Activated CD4-positive, alpha-beta T cell treated with anti-CD3 and anti-CD28 coated beads, Interleukin-10, Interleukin-2, amounts not matched to agents 100 ng/mL and 50 ng/mL, durations not matched to agents 16 hours and 8 hours (primary cell): Measurements from ENCODE around the gene LRG1.
A peak's percentile ranks its signal among the peaks of the same experiment; 100 is the strongest.

Experiments
- DNase-seq: peaks from one replicate; pipeline ENCODE4 v3.0.0-alpha.2; 2020

The LRG1 gene

DNA sequence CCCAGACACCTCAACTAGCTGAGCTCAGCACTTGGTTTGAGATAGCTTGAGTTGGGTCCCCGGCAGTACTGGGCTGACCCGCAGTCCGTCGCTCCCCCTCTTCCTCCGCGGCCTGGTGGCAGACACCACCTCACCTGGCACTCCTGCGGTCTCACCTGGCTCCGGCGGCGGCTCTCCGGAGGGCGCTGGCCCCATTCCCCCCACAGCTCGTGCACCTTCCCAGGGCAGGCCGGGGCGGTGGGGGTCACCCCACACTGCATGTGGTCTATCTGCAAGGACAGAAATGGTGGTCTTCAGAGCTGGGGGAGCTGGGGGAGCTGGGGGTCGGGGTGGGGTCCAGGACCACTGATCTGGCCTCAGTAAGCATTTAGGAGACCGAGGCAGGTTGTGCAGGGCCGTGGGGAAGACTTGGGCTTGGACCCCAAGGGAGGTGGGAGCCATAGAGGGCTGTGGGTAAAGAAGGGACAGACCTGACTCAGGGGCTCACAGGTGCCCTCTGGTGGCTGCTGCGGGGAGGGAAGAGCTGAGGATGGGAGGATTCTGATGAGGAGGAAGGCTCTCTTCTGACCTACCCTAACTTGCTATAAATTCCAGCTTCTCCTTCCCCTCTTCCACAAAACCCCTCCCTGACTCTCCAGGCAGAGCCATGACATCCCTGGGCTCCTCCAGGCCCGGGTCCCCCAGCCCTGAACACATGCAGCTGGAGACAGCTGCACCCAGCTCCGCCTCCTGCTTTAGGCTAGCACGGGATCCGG, 14.9 kb downstream of the LRG1 start:
- DNase-seq: peak; percentile 73

DNA sequence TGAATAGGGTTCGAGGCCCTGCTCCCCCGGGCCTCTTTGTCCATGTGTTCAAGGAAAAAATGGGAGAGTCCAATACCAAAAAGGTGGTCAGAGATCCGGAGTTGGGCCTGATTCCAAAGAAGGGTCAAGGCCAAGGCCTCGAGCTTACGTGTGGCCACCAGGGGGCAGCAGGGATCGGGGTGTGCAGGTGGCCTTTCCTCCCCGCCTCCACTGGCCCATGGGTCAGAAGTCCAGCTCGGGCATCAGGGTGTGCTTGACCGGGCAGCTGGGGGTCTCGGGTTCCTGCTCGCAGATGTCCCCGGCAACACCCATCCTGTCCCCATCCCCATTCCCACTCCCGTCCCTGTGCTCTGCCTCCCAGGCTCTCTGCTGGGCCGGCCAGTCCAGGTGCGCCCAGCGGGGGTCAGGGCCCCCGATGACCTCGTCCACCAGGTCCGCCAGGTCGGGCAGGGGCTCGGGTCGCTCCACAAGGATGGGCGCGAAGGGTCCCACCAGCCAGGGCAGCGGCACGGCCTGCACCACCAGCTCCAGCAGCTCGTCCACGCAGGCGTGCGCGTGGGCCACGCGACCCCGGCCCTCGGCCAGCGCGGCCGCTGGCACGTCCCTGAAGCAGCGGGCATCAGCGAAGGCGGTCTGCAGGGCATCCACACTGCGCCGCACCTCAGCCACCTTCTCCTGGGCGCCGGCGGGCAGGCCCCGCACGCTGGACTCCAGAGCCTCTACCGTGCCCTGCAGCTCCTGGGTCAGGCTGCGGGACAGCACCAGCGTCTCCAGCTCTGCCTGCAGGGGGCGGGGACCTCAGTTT, 16.3 kb downstream of the LRG1 start:
- DNase-seq: peak; percentile 31

DNA sequence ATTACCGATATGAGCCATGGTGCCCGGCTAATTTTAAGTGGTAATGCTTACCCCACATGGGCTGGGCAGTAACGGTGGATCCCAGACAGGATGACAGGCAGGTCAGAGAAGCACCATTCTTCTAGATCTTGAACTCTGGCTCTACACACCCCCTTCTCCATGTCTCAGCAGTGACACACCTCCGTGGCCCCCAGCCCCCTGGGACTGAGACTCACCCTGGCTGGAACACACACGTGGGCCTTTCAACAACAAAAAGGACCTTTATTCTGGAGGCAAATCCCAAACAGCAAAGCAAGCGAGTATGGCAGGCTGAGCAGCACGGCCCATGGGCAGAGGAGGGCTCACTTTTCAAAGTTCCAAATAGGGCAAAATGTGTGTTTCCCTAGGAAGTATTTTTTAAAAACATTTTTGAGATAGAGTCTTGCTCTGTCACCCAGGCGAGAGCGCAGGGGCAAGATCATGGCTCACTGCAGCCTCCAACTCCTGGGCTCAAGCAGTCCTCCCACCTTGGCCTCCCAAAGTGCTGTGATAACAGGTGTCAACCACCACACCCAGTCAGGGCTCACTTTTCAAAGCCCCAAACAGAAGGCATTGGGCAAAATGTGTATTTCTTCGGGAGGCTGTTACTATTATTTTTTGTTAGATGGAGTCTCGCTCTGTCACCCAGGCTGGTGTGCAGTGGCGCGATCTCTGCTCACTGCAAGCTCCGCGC, 17.4 kb downstream of the LRG1 start:
- DNase-seq: no peak

DNA sequence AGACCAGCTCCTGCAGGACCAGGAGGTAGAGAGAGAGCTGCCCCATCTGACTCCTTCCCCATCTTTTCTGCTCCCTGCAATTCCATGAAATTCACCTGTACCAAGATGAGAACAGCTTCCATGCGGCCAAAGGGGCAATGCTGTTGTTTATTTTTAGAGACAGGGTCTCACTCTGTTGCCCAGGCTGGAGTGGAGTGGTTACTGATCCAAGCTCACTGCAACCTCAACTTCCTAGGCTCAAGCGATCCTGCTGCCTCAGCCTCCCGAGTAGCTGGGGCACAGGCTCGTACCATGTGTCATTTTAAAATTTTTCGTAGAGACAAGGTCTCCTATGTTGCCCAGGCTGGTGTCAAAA, 18.0 kb downstream of the LRG1 start:
- DNase-seq: no peak

DNA sequence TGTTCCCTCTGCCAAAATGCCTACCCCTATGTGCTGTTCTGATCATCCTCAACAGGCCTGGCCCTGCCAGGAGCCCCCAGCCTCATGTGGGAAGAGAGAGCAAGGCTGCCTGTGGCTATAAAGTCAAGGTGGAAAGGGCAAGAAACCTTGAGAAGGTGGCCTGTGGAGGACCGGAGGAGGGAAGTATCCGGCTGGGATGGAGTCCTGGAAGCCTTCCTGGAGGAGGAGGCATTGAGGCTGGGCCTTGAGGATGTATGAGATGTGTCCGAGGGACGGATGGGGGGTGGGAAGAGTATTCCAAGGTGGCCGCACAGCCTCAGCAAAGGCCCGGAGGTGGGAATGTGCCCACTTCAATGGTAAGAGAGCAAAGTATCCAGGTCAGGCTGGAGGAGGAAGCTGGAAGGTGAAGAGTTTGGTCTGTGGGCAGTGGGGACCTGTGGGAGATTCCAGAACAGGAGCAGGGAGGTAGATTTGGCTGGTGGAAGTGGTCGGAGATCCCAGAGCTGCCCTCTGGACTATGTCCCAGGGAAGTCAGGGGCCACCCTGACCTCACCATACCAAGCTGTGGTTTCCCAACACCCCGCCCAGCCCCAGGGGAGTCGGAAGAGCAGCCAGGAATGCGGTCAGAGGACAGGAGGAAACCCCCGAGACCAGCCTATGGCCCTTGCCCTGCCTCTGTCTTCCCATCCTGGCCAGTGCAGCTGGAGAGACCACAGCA, 18.5 kb downstream of the LRG1 start:
- no peak for DNase-seq

DNA sequence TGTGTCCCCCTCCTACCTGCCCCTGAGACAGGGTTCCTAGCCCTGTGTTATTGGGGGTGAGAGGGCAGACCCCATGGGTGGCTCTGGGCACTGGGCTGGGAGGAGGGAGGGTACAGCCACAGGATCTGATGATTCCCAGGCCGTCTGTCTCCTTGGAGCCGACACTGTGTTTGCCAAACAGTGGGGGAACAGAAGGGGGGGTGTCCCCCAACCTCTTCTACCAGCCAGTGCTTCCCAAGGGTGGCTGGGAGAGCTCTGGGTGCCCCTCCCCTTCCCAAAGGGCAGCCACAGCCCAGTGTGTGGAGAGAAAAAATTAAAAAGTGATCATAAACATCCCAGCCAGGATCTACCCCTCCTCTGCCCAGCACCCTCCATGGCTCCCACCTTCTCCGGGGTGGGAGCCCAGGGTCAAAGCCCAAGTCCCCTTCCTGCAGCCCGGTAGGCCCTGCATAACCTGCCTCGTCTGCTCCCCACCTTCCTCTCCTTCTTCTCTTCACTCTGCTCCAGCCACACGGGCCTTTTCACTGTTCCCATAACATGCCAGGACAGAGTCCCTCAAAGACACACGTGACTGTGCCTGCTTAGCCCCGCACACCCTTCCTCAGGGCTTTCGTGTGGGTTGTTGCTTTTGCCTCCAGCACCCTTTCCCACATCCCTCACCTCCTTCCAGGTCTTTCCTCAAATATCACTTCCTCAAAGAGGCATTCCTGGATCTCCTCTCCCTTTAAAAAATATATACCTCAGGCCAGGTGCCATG, 20.1 kb downstream of the LRG1 start:
- DNase-seq: no peak

DNA sequence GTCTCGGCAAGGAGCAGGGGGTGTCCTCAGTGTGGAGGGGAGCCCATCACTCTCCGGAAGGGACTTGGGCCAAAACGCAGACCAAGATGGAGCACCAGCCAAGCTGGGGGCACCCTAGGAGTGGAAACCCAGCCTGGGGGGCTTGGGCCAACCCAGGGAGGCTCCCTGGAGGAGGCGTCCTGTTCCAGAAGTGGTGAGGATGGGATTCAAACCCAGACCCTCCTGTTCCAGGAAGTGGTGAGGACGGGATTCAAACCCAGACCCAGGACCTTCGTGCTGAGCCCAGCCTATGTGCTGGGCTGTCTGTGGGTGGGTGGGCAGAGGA, 20.7 kb downstream of the LRG1 start:
- DNase-seq: no peak

DNA sequence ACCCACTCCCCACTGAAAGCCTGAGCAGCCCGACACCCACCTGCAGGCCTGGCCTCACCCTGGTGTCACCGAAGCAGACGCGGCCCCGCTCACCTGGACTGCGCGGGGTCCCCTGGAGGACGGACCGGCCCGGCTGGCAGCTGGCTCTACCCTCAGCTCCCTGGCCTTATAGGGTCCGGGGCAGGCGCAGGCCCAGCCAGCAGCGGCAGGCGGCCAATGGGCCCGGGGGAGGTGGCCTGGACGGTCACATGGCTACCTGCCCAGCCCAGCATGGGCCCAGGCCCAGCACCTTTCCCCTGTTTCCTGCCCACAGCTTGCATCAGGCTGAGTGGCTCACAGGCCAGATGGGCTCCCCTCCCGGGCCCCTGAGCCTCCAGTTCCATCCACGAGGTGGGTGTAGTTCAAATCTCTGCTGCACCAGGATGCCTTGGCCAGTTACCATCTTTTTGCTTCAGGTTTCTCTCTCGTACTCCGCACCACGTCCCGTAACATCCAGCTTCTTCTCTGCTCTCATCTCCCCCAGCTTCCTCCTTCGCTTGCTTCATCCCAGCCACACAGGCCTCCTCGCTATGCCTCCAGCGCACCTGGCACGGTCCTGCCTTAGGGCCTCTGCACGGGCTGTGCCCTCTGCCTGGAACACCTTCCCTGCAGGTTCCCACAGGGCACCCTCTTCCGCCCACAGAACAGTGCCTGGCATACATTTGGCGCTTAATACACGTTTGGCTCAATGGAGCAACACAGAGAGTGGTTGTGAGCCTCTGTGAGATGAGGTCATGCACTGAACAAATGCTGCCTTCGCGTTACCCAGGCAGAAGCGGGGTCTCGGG, 21.3 kb downstream of the LRG1 start, which contains the start of gene PLIN4:
Gene PLIN4 (minus strand): TSS at position 142 of the 827 bp plus-strand sequence. CDS start 214 bp downstream, outside the sequence.
- DNase-seq: no peak

DNA sequence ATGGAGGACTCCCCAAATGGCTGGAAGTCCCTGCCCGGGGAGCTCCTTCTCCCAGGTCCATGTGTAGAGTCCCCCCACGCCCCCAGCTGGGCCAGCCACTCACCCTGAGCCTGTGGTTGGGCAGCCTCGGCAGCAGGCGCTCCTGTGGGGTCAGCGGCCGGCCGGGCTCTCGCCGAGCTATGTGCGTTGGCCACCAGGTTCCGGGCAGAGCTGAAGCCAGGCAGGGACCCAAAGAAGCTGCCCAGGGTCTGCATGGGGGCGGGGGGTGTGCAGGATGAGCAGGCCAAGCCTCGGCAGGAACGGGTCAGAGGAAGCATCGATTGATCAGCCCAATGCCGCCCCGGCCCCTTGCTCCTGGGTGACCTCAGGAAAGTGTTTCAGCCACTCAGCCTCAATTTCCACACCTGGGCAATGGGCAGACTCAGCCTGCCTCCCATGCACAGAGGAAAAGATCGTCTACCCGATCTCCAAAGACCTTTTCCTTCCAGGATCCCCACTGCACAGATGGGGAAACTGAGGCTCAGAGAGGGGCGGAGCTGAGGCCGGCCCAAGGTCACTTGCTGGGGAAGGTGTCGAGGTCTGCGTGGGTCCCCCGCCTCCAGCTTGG, 22.3 kb downstream of the LRG1 start:
- no peak for DNase-seq

DNA sequence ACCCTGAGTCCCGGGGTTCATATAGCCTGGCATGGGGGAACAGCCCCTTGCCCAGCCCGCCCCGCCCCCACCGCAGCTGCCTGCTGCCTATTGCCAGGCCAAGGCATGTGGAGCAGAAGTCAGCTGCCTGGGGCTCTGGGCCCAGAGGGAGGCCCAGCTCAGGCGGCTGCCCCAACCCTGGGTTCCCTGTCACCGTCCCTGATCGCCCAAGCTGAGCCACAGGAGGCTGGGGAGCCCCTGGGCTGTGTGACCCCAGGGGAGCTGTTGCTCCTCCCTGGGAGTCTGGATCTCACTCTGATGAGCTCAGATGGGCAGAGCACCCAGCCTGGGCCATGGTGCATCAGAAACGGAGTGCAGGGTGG, 22.9 kb downstream of the LRG1 start:
- DNase-seq: no peak

DNA sequence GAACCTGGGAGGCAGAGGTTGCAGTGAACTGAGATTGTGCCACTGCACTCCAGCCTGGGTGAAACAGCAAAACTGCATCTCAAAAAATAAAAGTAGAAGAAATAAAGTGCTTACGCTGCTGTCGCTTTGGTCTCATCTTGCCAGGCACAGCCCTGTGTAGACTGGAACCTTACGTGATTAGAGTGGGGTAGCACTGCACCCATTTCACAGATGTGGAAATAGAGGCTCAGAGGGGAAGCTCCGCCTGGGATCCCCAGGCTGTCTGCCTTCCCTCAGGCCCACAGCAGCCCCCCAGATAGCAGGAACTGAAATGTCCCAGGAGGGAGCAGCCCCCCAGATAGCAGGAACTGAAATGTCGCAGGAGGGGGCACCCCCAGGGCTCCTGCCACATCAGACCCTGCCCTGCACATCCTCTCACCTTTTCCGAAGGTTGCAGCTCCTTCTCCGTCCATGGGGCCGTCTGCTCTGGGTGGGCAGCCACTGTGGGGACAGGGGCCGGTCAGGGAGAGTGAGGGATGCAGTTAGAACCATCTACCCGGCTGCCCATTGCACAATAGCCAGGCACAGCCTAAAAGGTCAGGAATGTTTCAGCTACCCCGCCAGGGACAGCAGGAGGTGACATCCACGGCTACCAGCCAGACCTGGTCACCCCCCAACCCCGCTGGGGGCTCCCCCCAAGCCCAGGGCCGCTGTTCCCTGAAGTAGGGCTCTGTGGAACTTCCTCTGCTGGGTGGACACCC, 23.5 kb downstream of the LRG1 start:
- DNase-seq: no peak

DNA sequence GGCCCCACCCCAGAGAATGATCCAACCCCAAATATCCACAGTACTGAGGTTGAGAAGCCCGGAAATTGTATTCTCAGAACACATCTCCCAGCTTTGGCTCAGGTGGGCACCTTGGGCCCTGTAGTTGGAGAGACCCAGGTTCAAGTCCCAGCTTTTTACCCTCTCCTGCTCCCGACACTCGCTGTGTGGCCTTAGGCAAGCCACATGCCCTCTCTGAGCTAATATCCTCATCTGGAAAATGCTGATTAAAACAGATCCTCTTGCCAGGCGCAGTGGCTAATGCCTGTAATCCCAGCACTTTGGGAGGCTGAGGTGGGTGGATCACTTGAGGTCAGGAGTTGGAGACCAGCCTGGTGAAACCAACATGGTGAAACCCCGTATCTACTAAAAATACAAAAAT, 24.1 kb downstream of the LRG1 start:
- DNase-seq: no peak

DNA sequence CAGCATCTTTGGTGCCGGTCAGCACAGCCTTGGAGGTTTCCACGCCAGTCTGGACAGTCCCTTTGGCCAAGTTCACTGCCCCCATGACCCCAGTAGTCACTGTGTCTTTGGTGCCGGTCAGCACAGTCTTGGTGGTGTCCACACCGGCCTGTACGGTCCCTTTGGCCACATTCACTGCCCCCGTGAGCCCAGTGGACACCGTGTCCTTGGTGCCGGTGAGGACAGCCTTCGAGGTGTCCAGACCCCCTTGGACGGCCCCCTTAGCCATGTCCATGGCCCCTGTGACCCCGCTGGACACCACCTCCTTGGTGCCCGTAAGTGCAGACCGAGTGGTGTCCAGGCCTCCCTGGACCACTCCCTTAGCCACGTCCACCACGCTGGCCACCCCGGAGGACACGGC, 26.6 kb downstream of the LRG1 start:
- DNase-seq: no peak

DNA sequence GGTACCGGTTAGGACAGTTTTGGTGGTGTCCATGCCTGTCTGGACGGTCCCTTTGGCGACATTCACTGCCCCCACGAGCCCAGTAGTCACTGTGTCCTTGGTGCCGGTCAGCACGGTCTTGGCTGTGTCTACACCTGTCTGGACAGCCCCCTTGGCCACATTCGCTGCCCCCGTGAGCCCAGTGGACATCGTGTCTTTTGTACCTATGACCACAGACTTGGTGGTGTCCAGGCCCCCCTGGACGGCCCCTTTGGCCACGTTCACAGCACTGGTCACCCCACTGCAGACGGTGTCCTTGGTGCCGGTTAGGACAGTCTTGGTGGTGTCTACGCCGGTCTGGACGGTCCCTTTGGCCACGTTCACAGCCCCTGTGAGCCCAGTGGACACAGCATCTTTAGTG, 27.8 kb downstream of the LRG1 start:
- no peak for DNase-seq

DNA sequence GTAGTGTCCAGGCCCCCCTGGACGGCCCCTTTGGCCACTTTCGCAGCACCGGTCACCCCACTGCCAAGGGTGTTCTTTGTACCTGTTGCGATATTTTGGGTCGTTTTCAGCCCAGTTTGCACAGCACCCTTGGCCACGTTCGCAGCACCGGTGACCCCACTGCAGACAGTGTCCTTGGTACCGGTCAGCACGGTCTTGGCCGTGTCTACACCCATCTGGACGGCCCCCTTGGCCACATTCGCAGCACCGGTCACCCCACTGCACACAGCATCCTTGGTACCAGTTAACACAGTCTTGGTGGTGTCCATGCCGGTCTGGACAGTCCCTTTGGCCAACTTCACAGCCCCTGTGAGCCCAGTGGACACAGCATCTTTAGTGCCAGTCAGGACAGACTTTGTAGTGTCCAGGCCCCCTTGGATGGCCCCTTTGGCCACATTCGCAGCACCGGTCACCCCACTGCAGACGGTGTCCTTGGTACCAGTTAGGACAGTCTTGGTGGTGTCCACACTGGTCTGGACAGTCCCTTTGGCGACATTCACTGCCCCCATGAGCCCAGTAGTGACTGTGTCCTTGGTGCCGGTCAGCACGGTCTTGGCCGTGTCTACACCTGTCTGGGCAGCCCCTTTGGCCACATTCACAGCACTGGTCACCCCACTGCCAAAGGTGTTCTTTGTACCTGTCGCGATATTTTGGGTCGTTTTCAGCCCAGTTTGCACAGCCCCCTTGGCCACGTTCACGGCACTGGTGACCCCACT, 28.4 kb downstream of the LRG1 start:
- DNase-seq: no peak

DNA sequence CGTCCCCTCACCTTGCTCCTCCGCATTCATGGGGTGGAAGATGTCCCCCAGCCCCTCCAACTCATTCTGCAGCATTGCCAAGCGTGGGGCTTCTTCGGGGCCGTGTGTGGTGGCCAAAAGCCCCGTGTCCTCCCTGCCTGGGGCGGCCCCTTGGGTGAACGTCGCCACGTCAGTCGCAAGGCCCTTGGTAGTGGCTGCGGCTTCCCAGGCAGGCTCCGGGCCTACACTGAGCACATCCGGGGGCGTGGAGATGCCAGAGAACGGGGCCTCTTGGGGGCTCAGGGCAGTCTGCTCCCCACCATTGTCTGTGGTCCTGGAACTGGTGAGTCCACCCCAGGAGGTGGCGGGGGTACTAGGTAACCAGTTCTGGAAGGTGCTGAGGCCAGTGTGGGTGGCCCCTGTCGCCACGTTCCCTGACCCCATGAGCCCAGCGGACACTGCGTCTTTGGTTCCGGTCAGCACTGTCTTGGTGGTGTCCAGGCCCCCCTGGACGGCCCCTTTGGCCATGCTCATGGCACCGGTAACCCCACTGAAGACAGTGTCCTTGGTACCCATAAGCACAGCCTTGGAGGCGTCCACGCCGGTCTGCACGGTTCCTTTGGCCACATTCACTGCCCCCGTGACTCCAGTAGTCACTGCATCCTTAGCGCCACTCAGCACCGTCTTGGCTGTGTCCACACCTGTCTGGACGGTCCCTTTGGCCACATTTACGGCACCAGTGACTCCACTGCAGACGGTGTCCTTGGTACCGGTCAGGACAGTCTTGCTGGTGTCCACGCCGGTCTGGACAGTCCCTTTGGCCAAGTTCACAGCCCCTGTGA, 29.2 kb downstream of the LRG1 start:
- no peak for DNase-seq

DNA sequence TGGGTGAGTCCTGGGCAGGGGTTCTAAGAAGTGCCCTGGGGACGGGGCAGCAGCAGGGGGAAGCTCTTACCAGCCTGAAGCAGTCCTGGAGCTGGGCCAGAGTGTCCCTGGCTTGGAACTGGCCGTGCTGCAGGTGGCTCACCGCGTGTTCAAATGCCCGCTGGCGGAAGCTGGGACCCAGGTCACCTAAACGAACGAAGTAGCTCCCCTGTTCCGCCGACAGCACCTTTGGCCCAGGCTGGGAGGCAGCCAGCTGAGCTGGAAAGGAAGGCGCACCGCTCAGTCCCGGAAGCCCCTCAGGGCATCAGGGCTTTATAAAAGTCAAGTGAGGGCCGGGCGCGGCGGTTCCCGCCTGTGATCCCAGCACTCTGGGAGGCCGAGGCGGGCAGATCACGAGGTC, 31.1 kb downstream of the LRG1 start:
- DNase-seq: no peak

DNA sequence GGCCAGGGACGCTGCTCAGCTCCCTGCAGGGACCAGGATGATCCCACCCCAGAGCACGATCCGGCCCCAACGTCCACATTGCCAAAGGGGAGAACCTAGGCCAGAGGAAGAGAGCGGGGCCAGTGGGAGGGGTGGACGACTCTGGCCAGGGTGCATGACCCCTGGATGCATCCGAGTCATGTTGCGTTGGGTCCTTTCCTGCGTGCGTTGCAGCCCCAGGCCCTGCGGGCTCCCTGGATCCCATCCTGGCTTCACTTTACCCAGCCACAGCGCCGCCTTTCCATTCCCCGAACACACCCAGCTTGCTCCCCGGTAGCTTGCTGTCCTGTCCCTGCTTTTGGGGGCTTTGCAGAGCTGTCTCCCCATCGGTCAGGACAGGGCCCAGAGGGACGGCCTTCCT, 32.0 kb downstream of the LRG1 start:
- DNase-seq: no peak

DNA sequence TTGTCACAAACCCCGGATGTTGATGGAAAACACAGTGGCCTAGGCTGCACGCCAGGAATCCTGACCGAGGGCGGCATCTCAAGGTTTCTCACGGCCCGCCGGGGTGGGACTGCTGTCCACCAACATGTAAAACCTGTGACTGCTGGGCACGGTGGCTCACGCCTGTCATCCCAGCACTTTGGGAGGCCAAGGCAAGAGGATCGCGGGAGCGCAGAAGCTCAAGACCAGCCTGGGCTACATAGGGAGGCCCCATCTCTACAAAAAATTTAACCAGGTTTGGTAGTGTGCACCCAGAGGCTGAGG, 32.7 kb downstream of the LRG1 start:
- DNase-seq: no peak
